HEK293 (cell line): ENCODE measurements around the gene GJA1.

Source experiments
- CTCF ChIA-PET: fragments of 350-600 bp; formaldehyde crosslinking; extraction: SDS; loops from one replicate; lab custom pipeline; 2021; ENCODE audit warnings: antibody characterized with exemption; lab: Yijun Ruan, JAX
- POLR2A ChIA-PET: fragments of 300-600 bp; formaldehyde crosslinking; extraction: SDS; loops from one replicate; lab custom pipeline; 2020; ENCODE audit warnings: antibody characterized with exemption, inconsistent platforms; lab: Yijun Ruan, JAX
- H3K27ac ChIP-seq: fragments of 200-500 bp; sonication (Bioruptor generic); 2 replicates; pipeline ENCODE4 v1.5.1; 2014; ENCODE audit warnings: low read depth, low read length, control low read depth, inconsistent platforms; ENCODE audit errors: extremely low read depth
- H3K36me3 ChIP-seq, 2 experiments: fragments of 200-500 bp in 1 of 2; sonication (Bioruptor generic) in 1 of 2; 1 replicate in 1 of 2; 2 replicates in 1 of 2; pipeline ENCODE4 v1.5.1; 2014 to 2017; ENCODE audit warnings: inconsistent platforms in 2 of 2, low read length in 2 of 2; ENCODE audit not compliant: control insufficient read depth in 2 of 2, insufficient read depth in 1 of 2
- H3K4me1 ChIP-seq: fragments of 200-500 bp; sonication (Bioruptor generic); 2 replicates; pipeline ENCODE4 v1.5.1; 2014; ENCODE audit warnings: mild to moderate bottlenecking, low read length, inconsistent platforms; ENCODE audit not compliant: control insufficient read depth, insufficient read depth
- H3K4me3 ChIP-seq: 2 replicates; pipeline ENCODE4 v1.5.1; 2011; ENCODE audit warnings: low read depth, mild to moderate bottlenecking, control low read depth, low read length, moderate library complexity
- H3K9me3 ChIP-seq: fragments of 200-500 bp; sonication (Bioruptor generic); 2 replicates; pipeline ENCODE4 v1.5.1; 2014; ENCODE audit warnings: low read depth, low read length, inconsistent platforms; ENCODE audit not compliant: control insufficient read depth, insufficient read depth
- CTCF ChIP-seq: fragments of 450-650 bp; formaldehyde crosslinking; IDR thresholded peaks from 2 replicates; pipeline ENCODE4 v1.5.1; 2016; ENCODE audit warnings: missing biosample characterization, missing genetic modification characterization
- KLF8 ChIP-seq: fragments of 450-650 bp; formaldehyde crosslinking; IDR thresholded peaks from 2 replicates; pipeline ENCODE4 v1.5.1; 2016; ENCODE audit warnings: missing biosample characterization, missing genetic modification characterization
- PBX3 ChIP-seq: sonication (generic); formaldehyde crosslinking; IDR thresholded peaks from 2 replicates; pipeline ENCODE4 v1.8.1; 2022; ENCODE audit warnings: mild to moderate bottlenecking, moderate library complexity, missing genetic modification reagents
- YY1 ChIP-seq: fragments of 450-650 bp; formaldehyde crosslinking; IDR thresholded peaks from 2 replicates; pipeline ENCODE4 v1.5.1; 2018; ENCODE audit warnings: missing biosample characterization, missing genetic modification characterization
- ZBTB1 ChIP-seq: fragments of 450-650 bp; formaldehyde crosslinking; IDR thresholded peaks from 2 replicates; pipeline ENCODE4 v1.5.1; 2016; ENCODE audit warnings: missing biosample characterization, missing genetic modification characterization
- ZBTB8A ChIP-seq: fragments of 450-650 bp; formaldehyde crosslinking; IDR thresholded peaks from 2 replicates; pipeline ENCODE4 v1.5.1; 2016; ENCODE audit warnings: missing biosample characterization, missing genetic modification characterization
- ZNF16 ChIP-seq: fragments of 450-650 bp; formaldehyde crosslinking; IDR thresholded peaks from 2 replicates; pipeline ENCODE4 v1.5.1; 2016; ENCODE audit warnings: low read depth, missing biosample characterization, missing genetic modification characterization
- ZNF202 ChIP-seq: fragments of 450-650 bp; formaldehyde crosslinking; IDR thresholded peaks from 2 replicates; pipeline ENCODE4 v1.5.1; 2016; ENCODE audit warnings: missing biosample characterization, missing genetic modification characterization, borderline replicate concordance
- ZNF341 ChIP-seq: fragments of 450-650 bp; formaldehyde crosslinking; IDR thresholded peaks from 2 replicates; pipeline ENCODE4; 2016; ENCODE audit warnings: low read depth, missing biosample characterization, missing genetic modification characterization
- ZNF416 ChIP-seq: fragments of 450-650 bp; formaldehyde crosslinking; IDR thresholded peaks from 2 replicates; pipeline ENCODE4 v1.5.1; 2016; ENCODE audit warnings: missing biosample characterization, missing genetic modification characterization
- ZNF514 ChIP-seq: fragments of 450-650 bp; formaldehyde crosslinking; IDR thresholded peaks from 2 replicates; pipeline ENCODE4 v1.5.1; 2016; ENCODE audit warnings: missing biosample characterization, missing genetic modification characterization
- ZNF639 ChIP-seq: fragments of 450-650 bp; formaldehyde crosslinking; IDR thresholded peaks from 2 replicates; pipeline ENCODE4 v1.5.1; 2016; ENCODE audit warnings: missing biosample characterization, missing genetic modification characterization
- ZNF658 ChIP-seq: fragments of 450-650 bp; formaldehyde crosslinking; IDR thresholded peaks from 2 replicates; pipeline ENCODE4; 2016; ENCODE audit warnings: missing biosample characterization, missing genetic modification characterization
- ZNF747 ChIP-seq: fragments of 450-650 bp; formaldehyde crosslinking; IDR thresholded peaks from 2 replicates; pipeline ENCODE4 v1.5.1; 2016; ENCODE audit warnings: missing biosample characterization, missing genetic modification characterization
- ZNF830 ChIP-seq: fragments of 450-650 bp; IDR thresholded peaks from 2 replicates; pipeline ENCODE4 v1.5.0; 2018; ENCODE audit warnings: missing biosample characterization, missing genetic modification characterization, low read depth, mild to moderate bottlenecking, moderate library complexity
- TF ChIP-seq, protein P1 (sequence below): fragments of 450-650 bp; formaldehyde crosslinking; IDR thresholded peaks from 2 replicates; pipeline ENCODE4 v1.5.1; 2017; ENCODE audit warnings: missing biosample characterization, missing genetic modification characterization
- TF ChIP-seq, protein P2 (sequence below): fragments of 450-650 bp; formaldehyde crosslinking; IDR thresholded peaks from 2 replicates; pipeline ENCODE4 v1.5.1; 2016; ENCODE audit warnings: missing biosample characterization, missing genetic modification characterization, borderline replicate concordance

The GJA1 gene

GRCh38 chr6:121399966-121400365, 35.5 kb upstream of the GJA1 start:
- CTCF ChIA-PET = interaction anchor here (0.6 to 2.9 kb wide), 9 partner anchors 42 to 1398 kb away, joined by 3 to 52 read pairs (median 9); no protein-coding TSS in a partner anchor
- Histone ChIP-seq H3K4me1 (no peaks in the 10 kb centered on the region), H3K36me3 (no peaks in the 10 kb centered on the region), H3K4me3 (no peak overlapping the region), H3K9me3 (no peaks in the 10 kb centered on the region), H3K27ac (no peak overlapping the region)
- POLR2A ChIA-PET = no interaction called here
- TF ChIP-seq ZNF830 (tag by site-specific recombination) (no peak), KLF8 (tag by site-specific recombination) (no peak), ZNF658 (tag by site-specific recombination) (no peak), ZBTB1 (tag by site-specific recombination) (no peak), CTCF (tag by site-specific recombination) (no peak), ZNF639 (tag by site-specific recombination) (no peak), ZNF202 (tag by site-specific recombination) (no peak), ZNF16 (tag by site-specific recombination) (no peak), PBX3 (no peak), ZNF416 (tag by site-specific recombination) (no peak), ZNF514 (no peak), YY1 (tag by site-specific recombination) (no peak), ZNF747 (tag by site-specific recombination) (no peak), ZBTB8A (tag by site-specific recombination) (no peak), ZNF341 (tag by site-specific recombination) (no peak)
- TF ChIP-seq, protein P1, sequence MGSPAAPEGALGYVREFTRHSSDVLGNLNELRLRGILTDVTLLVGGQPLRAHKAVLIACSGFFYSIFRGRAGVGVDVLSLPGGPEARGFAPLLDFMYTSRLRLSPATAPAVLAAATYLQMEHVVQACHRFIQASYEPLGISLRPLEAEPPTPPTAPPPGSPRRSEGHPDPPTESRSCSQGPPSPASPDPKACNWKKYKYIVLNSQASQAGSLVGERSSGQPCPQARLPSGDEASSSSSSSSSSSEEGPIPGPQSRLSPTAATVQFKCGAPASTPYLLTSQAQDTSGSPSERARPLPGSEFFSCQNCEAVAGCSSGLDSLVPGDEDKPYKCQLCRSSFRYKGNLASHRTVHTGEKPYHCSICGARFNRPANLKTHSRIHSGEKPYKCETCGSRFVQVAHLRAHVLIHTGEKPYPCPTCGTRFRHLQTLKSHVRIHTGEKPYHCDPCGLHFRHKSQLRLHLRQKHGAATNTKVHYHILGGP (tag by site-specific recombination) = no peak
- TF ChIP-seq, protein P2, sequence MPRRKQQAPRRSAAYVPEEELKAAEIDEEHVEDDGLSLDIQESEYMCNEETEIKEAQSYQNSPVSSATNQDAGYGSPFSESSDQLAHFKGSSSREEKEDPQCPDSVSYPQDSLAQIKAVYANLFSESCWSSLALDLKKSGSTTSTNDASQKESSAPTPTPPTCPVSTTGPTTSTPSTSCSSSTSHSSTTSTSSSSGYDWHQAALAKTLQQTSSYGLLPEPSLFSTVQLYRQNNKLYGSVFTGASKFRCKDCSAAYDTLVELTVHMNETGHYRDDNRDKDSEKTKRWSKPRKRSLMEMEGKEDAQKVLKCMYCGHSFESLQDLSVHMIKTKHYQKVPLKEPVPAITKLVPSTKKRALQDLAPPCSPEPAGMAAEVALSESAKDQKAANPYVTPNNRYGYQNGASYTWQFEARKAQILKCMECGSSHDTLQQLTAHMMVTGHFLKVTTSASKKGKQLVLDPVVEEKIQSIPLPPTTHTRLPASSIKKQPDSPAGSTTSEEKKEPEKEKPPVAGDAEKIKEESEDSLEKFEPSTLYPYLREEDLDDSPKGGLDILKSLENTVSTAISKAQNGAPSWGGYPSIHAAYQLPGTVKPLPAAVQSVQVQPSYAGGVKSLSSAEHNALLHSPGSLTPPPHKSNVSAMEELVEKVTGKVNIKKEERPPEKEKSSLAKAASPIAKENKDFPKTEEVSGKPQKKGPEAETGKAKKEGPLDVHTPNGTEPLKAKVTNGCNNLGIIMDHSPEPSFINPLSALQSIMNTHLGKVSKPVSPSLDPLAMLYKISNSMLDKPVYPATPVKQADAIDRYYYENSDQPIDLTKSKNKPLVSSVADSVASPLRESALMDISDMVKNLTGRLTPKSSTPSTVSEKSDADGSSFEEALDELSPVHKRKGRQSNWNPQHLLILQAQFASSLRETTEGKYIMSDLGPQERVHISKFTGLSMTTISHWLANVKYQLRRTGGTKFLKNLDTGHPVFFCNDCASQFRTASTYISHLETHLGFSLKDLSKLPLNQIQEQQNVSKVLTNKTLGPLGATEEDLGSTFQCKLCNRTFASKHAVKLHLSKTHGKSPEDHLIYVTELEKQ (tag by site-specific recombination) = no peak
